HCT116 (cell line): Measurements from ENCODE around the gene ACER3. TPM values are rescaled to one million over a fixed set of nuclear protein-coding genes. Genes with fewer than 3 reads are reported as not detected.

Experiments
- ATAC-seq: fragments of 200-7000 bp; cut with Tn5 transposase; 2 replicates; pipeline ENCODE4 v1.9.1; 2020; ENCODE audit warnings: mild to moderate bottlenecking, moderate library complexity
- BruUV-seq: library from RNA; stranded (reverse); fragments of 400-500 nt; replicated peaks from 2 replicates; lab custom pipeline; 2021; lab: Mats Ljungman, UMichigan
- CTCF ChIA-PET: fragments of 300-600 bp; sonication (Branson Sonifier 250); formaldehyde crosslinking; loops from one replicate; lab custom pipeline; 2021; ENCODE audit warnings: antibody characterized with exemption; lab: Charles Lee
- POLR2A ChIA-PET: fragments of 300-600, 350-600 bp; sonication (Branson Sonifier 250); formaldehyde crosslinking; loops from one replicate; lab custom pipeline; 2021; ENCODE audit warnings: antibody characterized with exemption; lab: Charles Lee
- RAD21 ChIA-PET, 2 experiments: fragments of 300-600 bp; sonication (Branson Sonifier 250); formaldehyde crosslinking; loops; one replicate each; lab custom pipeline; 2023; ENCODE audit warnings: low total read pairs in 2 of 2; ENCODE audit not compliant: uncharacterized antibody in 2 of 2, unreplicated experiment in 2 of 2, low non-redundant PET in 1 of 2; lab: Charles Lee
- DNase-seq: peaks from one replicate; pipeline ENCODE4 v3.0.0-alpha.2; 2010; ENCODE audit warnings: low read depth, low spot score
- H2AFZ ChIP-seq: fragments of 200-600 bp; shearing (Covaris generic), sonication (generic); 2 replicates; pipeline ENCODE4 v1.6.1; 2017; ENCODE audit warnings: low read depth, mixed run types, mixed read lengths, antibody characterized with exemption, low read length; ENCODE audit not compliant: poor library complexity, severe bottlenecking
- H3K27ac ChIP-seq: 2 replicates; pipeline ENCODE4 v1.5.1; 2012; ENCODE audit warnings: low read depth, low read length
- H3K27me3 ChIP-seq: fragments of 200-600 bp; sonication (generic); 2 replicates; pipeline ENCODE4 v1.6.1; 2016; ENCODE audit warnings: mixed run types, low read length, mixed read lengths; ENCODE audit not compliant: insufficient read depth
- H3K36me3 ChIP-seq, 2 experiments: fragments of 200-500 bp in 1 of 2; fragments of 200-600 bp in 1 of 2; sonication (Bioruptor generic) in 1 of 2; sonication (generic) in 1 of 2; 2 replicates each; pipeline versions ENCODE4 v1.5.1 to v1.6.1; 2014 to 2016; ENCODE audit warnings: low read length in 2 of 2, inconsistent platforms in 1 of 2, mixed read lengths in 1 of 2, mixed run types in 1 of 2; ENCODE audit not compliant: insufficient read depth in 2 of 2, control insufficient read depth in 1 of 2
- H3K4me1 ChIP-seq, 2 experiments: fragments of 200-600 bp in 1 of 2; sonication (generic) in 1 of 2; 2 replicates each; pipeline versions ENCODE4 v1.5.1 to v1.6.1; 2012 to 2017; ENCODE audit warnings: low read length in 2 of 2, inconsistent platforms in 1 of 2, mild to moderate bottlenecking in 1 of 2, mixed read lengths in 1 of 2, mixed run types in 1 of 2, moderate library complexity in 1 of 2; ENCODE audit not compliant: insufficient read depth in 2 of 2, control insufficient read depth in 1 of 2
- H3K4me2 ChIP-seq: fragments of 200-600 bp; sonication (generic); 2 replicates; pipeline ENCODE4 v1.6.1; 2017; ENCODE audit warnings: mixed run types, low read length, mixed read lengths
- H3K4me3 ChIP-seq, 2 experiments: fragments of 200-600 bp in 1 of 2; sonication (generic) in 1 of 2; replicated peaks in 1 of 2; 2 replicates each; pipeline ENCODE4 v1.5.1; 2011 to 2016; ENCODE audit warnings: low read length in 2 of 2, control low read depth in 1 of 2, low read depth in 1 of 2, mild to moderate bottlenecking in 1 of 2, mixed read lengths in 1 of 2, mixed run types in 1 of 2
- H3K79me2 ChIP-seq: fragments of 200-600 bp; sonication (generic); 2 replicates; pipeline ENCODE4 v1.6.1; 2017; ENCODE audit warnings: mild to moderate bottlenecking, mixed run types, low read length, moderate library complexity, mixed read lengths; ENCODE audit not compliant: insufficient read depth
- H3K9ac ChIP-seq: fragments of 200-600 bp; sonication (generic); 2 replicates; pipeline ENCODE4 v1.6.1; 2016; ENCODE audit warnings: low read length, mixed read lengths
- H3K9me2 ChIP-seq: fragments of 200-600 bp; sonication (generic), shearing (Covaris generic); 2 replicates; pipeline ENCODE4 v1.6.1; 2017; ENCODE audit warnings: mixed run types, mild to moderate bottlenecking, moderate library complexity; ENCODE audit not compliant: insufficient read depth
- H3K9me3 ChIP-seq, 2 experiments: fragments of 200-500 bp in 1 of 2; fragments of 200-600 bp in 1 of 2; sonication (Bioruptor generic) in 1 of 2; sonication (generic) in 1 of 2; 2 replicates each; pipeline ENCODE4 v1.6.1; 2014 to 2017; ENCODE audit warnings: low read length in 2 of 2, mixed read lengths in 2 of 2, inconsistent platforms in 1 of 2, low read depth in 1 of 2, mild to moderate bottlenecking in 1 of 2, mixed run types in 1 of 2, moderate library complexity in 1 of 2; ENCODE audit not compliant: control insufficient read depth in 1 of 2, insufficient read depth in 1 of 2
- H4K20me1 ChIP-seq: fragments of 200-600 bp; sonication (generic), shearing (Covaris generic); 2 replicates; pipeline ENCODE4 v1.6.1; 2017; ENCODE audit warnings: mixed run types, mild to moderate bottlenecking, moderate library complexity; ENCODE audit not compliant: insufficient read depth
- CBX3 ChIP-seq: IDR thresholded peaks from 2 replicates; pipeline ENCODE4 v1.6.1; 2012; ENCODE audit warnings: low read depth
- CEBPB ChIP-seq: IDR thresholded peaks from 2 replicates; pipeline ENCODE4 v1.6.1; 2012; ENCODE audit warnings: low read depth
- ELF1 ChIP-seq: IDR thresholded peaks from 2 replicates; pipeline ENCODE4 v1.6.1; 2012; ENCODE audit warnings: low read depth, borderline replicate concordance
- EZH2 ChIP-seq: fragments of 200-600 bp; sonication (generic); IDR thresholded peaks from 2 replicates; pipeline ENCODE4 v1.6.1; 2017; ENCODE audit warnings: antibody characterized with exemption, mixed run types
- EZH2phosphoT487 ChIP-seq: fragments of 200-600 bp; IDR thresholded peaks from 2 replicates; pipeline ENCODE4 v1.6.1; 2018; ENCODE audit warnings: antibody characterized with exemption, borderline replicate concordance
- FOSL1 ChIP-seq: IDR thresholded peaks from 2 replicates; pipeline ENCODE4 v1.6.1; 2012; ENCODE audit warnings: low read depth
- POLR2AphosphoS5 ChIP-seq: IDR thresholded peaks from 2 replicates; pipeline ENCODE4 v1.6.1; 2011; ENCODE audit warnings: mild to moderate bottlenecking, low read depth, low read length, moderate library complexity
- RAD21 ChIP-seq: IDR thresholded peaks from 2 replicates; pipeline ENCODE4 v1.6.1; 2012; ENCODE audit warnings: low read depth, mild to moderate bottlenecking
- REST ChIP-seq: IDR thresholded peaks from 2 replicates; pipeline ENCODE4 v1.6.1; 2012; ENCODE audit warnings: low read depth
- SP1 ChIP-seq: IDR thresholded peaks from 2 replicates; pipeline ENCODE4 v1.6.1; 2012; ENCODE audit warnings: low read depth
- YY1 ChIP-seq: IDR thresholded peaks from 2 replicates; pipeline ENCODE4 v1.6.1; 2011; ENCODE audit warnings: low read length, low read depth, moderate library complexity, mild to moderate bottlenecking; ENCODE audit not compliant: insufficient replicate concordance; ENCODE audit errors: extremely low read depth
- ZFX ChIP-seq: fragments of 450-650 bp; IDR thresholded peaks from 2 replicates; pipeline ENCODE4 v1.6.1; 2017
- ZNF274 ChIP-seq: fragments of 200-500 bp; sonication (Bioruptor generic); IDR thresholded peaks from 2 replicates; pipeline ENCODE4 v1.6.1; 2014; ENCODE audit warnings: mild to moderate bottlenecking, low read depth, low read length, inconsistent platforms
- intact Hi-C: fragments of 100-400 bp; cut with micrococcal nuclease; formaldehyde crosslinking; loops from 2 replicates; pipeline ENCODE4 v1.10.0; 2022
- total RNA-seq: library from RNA; stranded (reverse); gene quantifications from one replicate; pipeline ENCODE4 v1.2.1, GENCODE V29; 2021; ENCODE audit not compliant: unreplicated experiment
- TF ChIP-seq, protein P1 (sequence below): IDR thresholded peaks from 2 replicates; pipeline ENCODE4 v1.6.1; 2012
- TF ChIP-seq, protein P2 (sequence below), 3 experiments: fragments of 200-600 bp in 1 of 3; sonication (generic) in 1 of 3; IDR thresholded peaks in 2 of 3; conservative IDR thresholded peaks in 1 of 3; 2 replicates each; pipeline ENCODE4 v1.5.1; 2012 to 2017; ENCODE audit warnings: low read depth in 2 of 3, low read length in 2 of 3, antibody characterized with exemption in 1 of 3, borderline replicate concordance in 1 of 3, control low read depth in 1 of 3, mild to moderate bottlenecking in 1 of 3, mixed read lengths in 1 of 3, mixed run types in 1 of 3, moderate library complexity in 1 of 3; ENCODE audit not compliant: insufficient read depth in 1 of 3

ACER3 gene
- total RNA-seq, 1 experiment from 2014 or later, result 19.1 TPM

DNA sequence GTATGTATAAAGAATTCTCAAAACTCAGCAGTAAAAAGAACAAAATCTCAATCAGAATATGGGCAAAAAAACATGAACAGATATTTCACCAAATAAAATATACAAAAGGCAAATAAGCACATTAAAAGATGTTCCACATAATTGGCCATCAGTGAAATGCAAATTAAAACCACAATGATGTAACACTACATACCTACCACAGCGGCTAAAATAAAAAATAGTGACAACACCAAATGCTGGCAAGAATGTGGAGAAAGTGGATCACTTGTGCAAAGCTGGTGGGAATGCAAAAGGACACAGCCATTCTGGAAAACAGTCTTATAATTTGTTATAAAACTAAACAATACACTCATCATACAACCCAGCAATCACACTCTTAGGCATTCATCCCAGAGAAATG, 38.3 kb upstream of the ACER3 start:
- no peaks in the 10 kb centered on the region for H4K20me1 ChIP-seq
- no peak for DNase-seq
- no peaks in the 10 kb centered on the region for H3K27me3 ChIP-seq
- H3K4me1 ChIP-seq, result peaks cover 18 to 34% of the 10 kb centered on the region in 2 experiments; a peak in 3 of 4 replicates
- peak overlapping the region; percentile 35 for H3K4me2 ChIP-seq
- POLR2A ChIA-PET, result no interaction called here
- no TSS peak for BruUV-seq
- no peaks in the 10 kb centered on the region for H3K36me3 ChIP-seq
- no peak overlapping the region for H2AFZ ChIP-seq
- CTCF ChIA-PET, result no interaction called here
- H3K79me2 ChIP-seq, result no peaks in the 10 kb centered on the region
- H3K27ac ChIP-seq, result no peak overlapping the region
- RAD21 ChIA-PET, result no interaction called here
- H3K9ac ChIP-seq, result no peak overlapping the region
- H3K4me3 ChIP-seq, result no peak overlapping the region
- ATAC-seq, result no peak
- TF ChIP-seq CEBPB (no peak), REST (no peak), EZH2phosphoT487 (no peak), RAD21 (no peak), SP1 (no peak), POLR2AphosphoS5 (no peak), YY1 (no peak), EZH2 (no peak), ZNF274 (no peak), ELF1 (no peak), CBX3 (no peak), ZFX (no peak), FOSL1 (no peak)
- TF ChIP-seq, protein P1, sequence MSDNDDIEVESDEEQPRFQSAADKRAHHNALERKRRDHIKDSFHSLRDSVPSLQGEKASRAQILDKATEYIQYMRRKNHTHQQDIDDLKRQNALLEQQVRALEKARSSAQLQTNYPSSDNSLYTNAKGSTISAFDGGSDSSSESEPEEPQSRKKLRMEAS, result no peak
- TF ChIP-seq, protein P2, sequence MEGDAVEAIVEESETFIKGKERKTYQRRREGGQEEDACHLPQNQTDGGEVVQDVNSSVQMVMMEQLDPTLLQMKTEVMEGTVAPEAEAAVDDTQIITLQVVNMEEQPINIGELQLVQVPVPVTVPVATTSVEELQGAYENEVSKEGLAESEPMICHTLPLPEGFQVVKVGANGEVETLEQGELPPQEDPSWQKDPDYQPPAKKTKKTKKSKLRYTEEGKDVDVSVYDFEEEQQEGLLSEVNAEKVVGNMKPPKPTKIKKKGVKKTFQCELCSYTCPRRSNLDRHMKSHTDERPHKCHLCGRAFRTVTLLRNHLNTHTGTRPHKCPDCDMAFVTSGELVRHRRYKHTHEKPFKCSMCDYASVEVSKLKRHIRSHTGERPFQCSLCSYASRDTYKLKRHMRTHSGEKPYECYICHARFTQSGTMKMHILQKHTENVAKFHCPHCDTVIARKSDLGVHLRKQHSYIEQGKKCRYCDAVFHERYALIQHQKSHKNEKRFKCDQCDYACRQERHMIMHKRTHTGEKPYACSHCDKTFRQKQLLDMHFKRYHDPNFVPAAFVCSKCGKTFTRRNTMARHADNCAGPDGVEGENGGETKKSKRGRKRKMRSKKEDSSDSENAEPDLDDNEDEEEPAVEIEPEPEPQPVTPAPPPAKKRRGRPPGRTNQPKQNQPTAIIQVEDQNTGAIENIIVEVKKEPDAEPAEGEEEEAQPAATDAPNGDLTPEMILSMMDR (IDR thresholded peaks at IDR 0.05 in 2 of 3, conservative IDR thresholded peaks at IDR 0.05 in 1 of 3; ENCODE audit: borderline replicate concordance in 1 of 3, insufficient read depth in 1 of 3, low read depth in 2 of 3, low read length in 2 of 3), result no peak
- H3K9me3 ChIP-seq, result no peaks in the 10 kb centered on the region
- intact Hi-C loops, result no loop called here
- H3K9me2 ChIP-seq, result no peaks in the 10 kb centered on the region
